HCT116 (cell line): ENCODE measurements around the gene EXOSC3. TPM values are rescaled to one million over a fixed set of nuclear protein-coding genes. Genes with fewer than 3 reads are reported as not detected.
"Not testable (repeated sequence)": the region's sequence is repeated elsewhere in the genome, so short reads cannot be mapped to it uniquely, and the experiment has no call there.

Experiments
- ATAC-seq: fragments of 200-7000 bp; cut with Tn5 transposase; 2 replicates; pipeline ENCODE4 v1.9.1; 2020; ENCODE audit warnings: mild to moderate bottlenecking, moderate library complexity
- BruUV-seq: library from RNA; stranded (reverse); fragments of 400-500 nt; replicated peaks from 2 replicates; lab custom pipeline; 2021; lab: Mats Ljungman, UMichigan
- CTCF ChIA-PET: fragments of 300-600 bp; sonication (Branson Sonifier 250); formaldehyde crosslinking; loops from one replicate; lab custom pipeline; 2021; ENCODE audit warnings: antibody characterized with exemption; lab: Charles Lee
- POLR2A ChIA-PET: fragments of 300-600, 350-600 bp; sonication (Branson Sonifier 250); formaldehyde crosslinking; loops from one replicate; lab custom pipeline; 2021; ENCODE audit warnings: antibody characterized with exemption; lab: Charles Lee
- RAD21 ChIA-PET, 2 experiments: fragments of 300-600 bp; sonication (Branson Sonifier 250); formaldehyde crosslinking; loops; one replicate each; lab custom pipeline; 2023; ENCODE audit warnings: low total read pairs in 2 of 2; ENCODE audit not compliant: uncharacterized antibody in 2 of 2, unreplicated experiment in 2 of 2, low non-redundant PET in 1 of 2; lab: Charles Lee
- DNase-seq: peaks from one replicate; pipeline ENCODE4 v3.0.0-alpha.2; 2010; ENCODE audit warnings: low read depth, low spot score
- H2AFZ ChIP-seq: fragments of 200-600 bp; shearing (Covaris generic), sonication (generic); 2 replicates; pipeline ENCODE4 v1.6.1; 2017; ENCODE audit warnings: low read depth, mixed run types, mixed read lengths, antibody characterized with exemption, low read length; ENCODE audit not compliant: poor library complexity, severe bottlenecking
- H3K27ac ChIP-seq: 2 replicates; pipeline ENCODE4 v1.5.1; 2012; ENCODE audit warnings: low read depth, low read length
- H3K27me3 ChIP-seq: fragments of 200-600 bp; sonication (generic); 2 replicates; pipeline ENCODE4 v1.6.1; 2016; ENCODE audit warnings: mixed run types, low read length, mixed read lengths; ENCODE audit not compliant: insufficient read depth
- H3K36me3 ChIP-seq, 2 experiments: fragments of 200-500 bp in 1 of 2; fragments of 200-600 bp in 1 of 2; sonication (Bioruptor generic) in 1 of 2; sonication (generic) in 1 of 2; 2 replicates each; pipeline versions ENCODE4 v1.5.1 to v1.6.1; 2014 to 2016; ENCODE audit warnings: low read length in 2 of 2, inconsistent platforms in 1 of 2, mixed read lengths in 1 of 2, mixed run types in 1 of 2; ENCODE audit not compliant: insufficient read depth in 2 of 2, control insufficient read depth in 1 of 2
- H3K4me1 ChIP-seq, 2 experiments: fragments of 200-600 bp in 1 of 2; sonication (generic) in 1 of 2; 2 replicates each; pipeline versions ENCODE4 v1.5.1 to v1.6.1; 2012 to 2017; ENCODE audit warnings: low read length in 2 of 2, inconsistent platforms in 1 of 2, mild to moderate bottlenecking in 1 of 2, mixed read lengths in 1 of 2, mixed run types in 1 of 2, moderate library complexity in 1 of 2; ENCODE audit not compliant: insufficient read depth in 2 of 2, control insufficient read depth in 1 of 2
- H3K4me2 ChIP-seq: fragments of 200-600 bp; sonication (generic); 2 replicates; pipeline ENCODE4 v1.6.1; 2017; ENCODE audit warnings: mixed run types, low read length, mixed read lengths
- H3K4me3 ChIP-seq, 2 experiments: fragments of 200-600 bp in 1 of 2; sonication (generic) in 1 of 2; replicated peaks in 1 of 2; 2 replicates each; pipeline ENCODE4 v1.5.1; 2011 to 2016; ENCODE audit warnings: low read length in 2 of 2, control low read depth in 1 of 2, low read depth in 1 of 2, mild to moderate bottlenecking in 1 of 2, mixed read lengths in 1 of 2, mixed run types in 1 of 2
- H3K79me2 ChIP-seq: fragments of 200-600 bp; sonication (generic); 2 replicates; pipeline ENCODE4 v1.6.1; 2017; ENCODE audit warnings: mild to moderate bottlenecking, mixed run types, low read length, moderate library complexity, mixed read lengths; ENCODE audit not compliant: insufficient read depth
- H3K9ac ChIP-seq: fragments of 200-600 bp; sonication (generic); 2 replicates; pipeline ENCODE4 v1.6.1; 2016; ENCODE audit warnings: low read length, mixed read lengths
- H3K9me2 ChIP-seq: fragments of 200-600 bp; sonication (generic), shearing (Covaris generic); 2 replicates; pipeline ENCODE4 v1.6.1; 2017; ENCODE audit warnings: mixed run types, mild to moderate bottlenecking, moderate library complexity; ENCODE audit not compliant: insufficient read depth
- H3K9me3 ChIP-seq, 2 experiments: fragments of 200-500 bp in 1 of 2; fragments of 200-600 bp in 1 of 2; sonication (Bioruptor generic) in 1 of 2; sonication (generic) in 1 of 2; 2 replicates each; pipeline ENCODE4 v1.6.1; 2014 to 2017; ENCODE audit warnings: low read length in 2 of 2, mixed read lengths in 2 of 2, inconsistent platforms in 1 of 2, low read depth in 1 of 2, mild to moderate bottlenecking in 1 of 2, mixed run types in 1 of 2, moderate library complexity in 1 of 2; ENCODE audit not compliant: control insufficient read depth in 1 of 2, insufficient read depth in 1 of 2
- H4K20me1 ChIP-seq: fragments of 200-600 bp; sonication (generic), shearing (Covaris generic); 2 replicates; pipeline ENCODE4 v1.6.1; 2017; ENCODE audit warnings: mixed run types, mild to moderate bottlenecking, moderate library complexity; ENCODE audit not compliant: insufficient read depth
- CEBPB ChIP-seq: IDR thresholded peaks from 2 replicates; pipeline ENCODE4 v1.6.1; 2012; ENCODE audit warnings: low read depth
- POLR2AphosphoS5 ChIP-seq: IDR thresholded peaks from 2 replicates; pipeline ENCODE4 v1.6.1; 2011; ENCODE audit warnings: mild to moderate bottlenecking, low read depth, low read length, moderate library complexity
- REST ChIP-seq: IDR thresholded peaks from 2 replicates; pipeline ENCODE4 v1.6.1; 2012; ENCODE audit warnings: low read depth
- ZBTB33 ChIP-seq: IDR thresholded peaks from 2 replicates; pipeline ENCODE4 v1.6.1; 2011; ENCODE audit warnings: mild to moderate bottlenecking, low read length, moderate library complexity; ENCODE audit not compliant: insufficient replicate concordance; ENCODE audit errors: extremely low read depth
- ZNF274 ChIP-seq: fragments of 200-500 bp; sonication (Bioruptor generic); IDR thresholded peaks from 2 replicates; pipeline ENCODE4 v1.6.1; 2014; ENCODE audit warnings: mild to moderate bottlenecking, low read depth, low read length, inconsistent platforms
- intact Hi-C: fragments of 100-400 bp; cut with micrococcal nuclease; formaldehyde crosslinking; loops from 2 replicates; pipeline ENCODE4 v1.10.0; 2022
- total RNA-seq: library from RNA; stranded (reverse); gene quantifications from one replicate; pipeline ENCODE4 v1.2.1, GENCODE V29; 2021; ENCODE audit not compliant: unreplicated experiment

Gene EXOSC3
- total RNA-seq, 1 experiment from 2014 or later: 79.6 TPM

GRCh38 chr9:37827483-37828165 is 42.8 kb upstream of the EXOSC3 start:
- H3K36me3 ChIP-seq: peaks cover 0 to 10% of the 10 kb centered on the region in 2 experiments; a peak in 2 of 4 replicates
- H3K4me1 ChIP-seq: no peaks in the 10 kb centered on the region
- no peak overlapping the region for H3K4me3 ChIP-seq
- CTCF ChIA-PET: no interaction called here
- H2AFZ ChIP-seq: no peak overlapping the region
- no peaks in the 10 kb centered on the region for H3K9me3 ChIP-seq
- BruUV-seq: no TSS peak
- no peak overlapping the region for H3K27ac ChIP-seq
- DNase-seq: no peak
- H3K4me2 ChIP-seq: no peak overlapping the region
- no peaks in the 10 kb centered on the region for H3K27me3 ChIP-seq
- intact Hi-C loops: no loop called here
- no peak for TF ChIP-seq POLR2AphosphoS5
- TF ChIP-seq CEBPB: no peak
- TF ChIP-seq ZNF274: no peak
- no peak for TF ChIP-seq ZBTB33
- TF ChIP-seq REST: no peak
- RAD21 ChIA-PET: no interaction called here
- H3K9ac ChIP-seq: no peak overlapping the region
- H3K79me2 ChIP-seq: no peaks in the 10 kb centered on the region
- no peaks in the 10 kb centered on the region for H3K9me2 ChIP-seq
- H4K20me1 ChIP-seq: no peaks in the 10 kb centered on the region; the same call in 1 of the 2 replicates
- no peak for ATAC-seq
- POLR2A ChIA-PET: no interaction called here

GRCh38 chr9:37825174-37825573 is 40.3 kb upstream of the EXOSC3 start:
- RAD21 ChIA-PET, H3K4me1 ChIP-seq, H4K20me1 ChIP-seq, H3K4me2 ChIP-seq, DNase-seq, H2AFZ ChIP-seq, H3K79me2 ChIP-seq, BruUV-seq, H3K9me2 ChIP-seq, H3K9me3 ChIP-seq, H3K27ac ChIP-seq, CTCF ChIA-PET, POLR2A ChIA-PET, ATAC-seq, H3K9ac ChIP-seq, H3K27me3 ChIP-seq, intact Hi-C loops, H3K4me3 ChIP-seq: not testable (repeated sequence)
- peaks cover 0 to 14% of the 10 kb centered on the region in 2 experiments; a peak in 2 of 4 replicates for H3K36me3 ChIP-seq
